ENCODE measurements around the gene BSN.

- TF ChIP-seq, protein P1, sequence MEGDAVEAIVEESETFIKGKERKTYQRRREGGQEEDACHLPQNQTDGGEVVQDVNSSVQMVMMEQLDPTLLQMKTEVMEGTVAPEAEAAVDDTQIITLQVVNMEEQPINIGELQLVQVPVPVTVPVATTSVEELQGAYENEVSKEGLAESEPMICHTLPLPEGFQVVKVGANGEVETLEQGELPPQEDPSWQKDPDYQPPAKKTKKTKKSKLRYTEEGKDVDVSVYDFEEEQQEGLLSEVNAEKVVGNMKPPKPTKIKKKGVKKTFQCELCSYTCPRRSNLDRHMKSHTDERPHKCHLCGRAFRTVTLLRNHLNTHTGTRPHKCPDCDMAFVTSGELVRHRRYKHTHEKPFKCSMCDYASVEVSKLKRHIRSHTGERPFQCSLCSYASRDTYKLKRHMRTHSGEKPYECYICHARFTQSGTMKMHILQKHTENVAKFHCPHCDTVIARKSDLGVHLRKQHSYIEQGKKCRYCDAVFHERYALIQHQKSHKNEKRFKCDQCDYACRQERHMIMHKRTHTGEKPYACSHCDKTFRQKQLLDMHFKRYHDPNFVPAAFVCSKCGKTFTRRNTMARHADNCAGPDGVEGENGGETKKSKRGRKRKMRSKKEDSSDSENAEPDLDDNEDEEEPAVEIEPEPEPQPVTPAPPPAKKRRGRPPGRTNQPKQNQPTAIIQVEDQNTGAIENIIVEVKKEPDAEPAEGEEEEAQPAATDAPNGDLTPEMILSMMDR (conservative IDR thresholded peaks at IDR 0.05 in 1 of 2, IDR thresholded peaks at IDR 0.05 in 1 of 2; ENCODE audit: low read depth in 1 of 2, low read length in 2 of 2) = no peak
- no peak for TF ChIP-seq EZH2 (IDR thresholded peaks at IDR 0.05; ENCODE audit: low read length, missing control alignments)
Measured at GRCh38 chr3:49670940-49671290, 116.6 kb downstream of the BSN start.

Data from fibroblast of lung (primary cell).